Measurements from ENCODE around the gene IQCK.
A peak's percentile ranks its signal among the peaks of the same experiment; 100 is the strongest.
"Not testable (repeated sequence)": the region's sequence is repeated elsewhere in the genome, so short reads cannot be mapped to it uniquely, and the experiment has no call there.

Gene IQCK

GRCh38 chr16:19717741-19718623 is at the start of gene IQCK, which contains the start of gene KNOP1:
Gene IQCK, plus strand, starts transcription at chr16:19718271. Its CDS starts 36 bp downstream, at chr16:19718307.
Gene KNOP1, minus strand, starts transcription at chr16:19718227. Its CDS starts 3,192 bp downstream, at chr16:19715035.
- peak; percentile 60 for DNase-seq

- DNase-seq = no peak
Observed at GRCh38 chr16:19672378-19672777, 45.7 kb upstream of the IQCK start.

- DNase-seq = no peak
Observed at GRCh38 chr16:19674485-19674884, 43.6 kb upstream of the IQCK start.

- DNase-seq = no peak
Observed at GRCh38 chr16:19677402-19677801, 40.7 kb upstream of the IQCK start.

GRCh38 chr16:19678804-19679203 is 39.3 kb upstream of the IQCK start:
- no peak for DNase-seq

GRCh38 chr16:19679281-19679680 is 38.8 kb upstream of the IQCK start:
- not testable (repeated sequence) for DNase-seq

GRCh38 chr16:19680881-19681340 is 37.2 kb upstream of the IQCK start:
- peak; percentile 3 for DNase-seq

- no peak for DNase-seq
Observed at GRCh38 chr16:19681637-19682036, 36.4 kb upstream of the IQCK start.

GRCh38 chr16:19683453-19684236 is 34.4 kb upstream of the IQCK start:
- DNase-seq = no peak

- DNase-seq = no peak
Observed at GRCh38 chr16:19685176-19685575, 32.9 kb upstream of the IQCK start.

- no peak for DNase-seq
Observed at GRCh38 chr16:19687279-19687678, 30.8 kb upstream of the IQCK start.

- DNase-seq = peak; percentile 2
Observed at GRCh38 chr16:19688396-19689024, 29.6 kb upstream of the IQCK start.

- no peak for DNase-seq
Observed at GRCh38 chr16:19689342-19689741, 28.7 kb upstream of the IQCK start.

GRCh38 chr16:19690196-19690595 is 27.9 kb upstream of the IQCK start:
- DNase-seq = no peak

GRCh38 chr16:19691161-19691711 is 26.8 kb upstream of the IQCK start:
- DNase-seq = no peak

- DNase-seq = no peak
Observed at GRCh38 chr16:19694989-19695388, 23.1 kb upstream of the IQCK start.

- DNase-seq = peak; percentile 68
Observed at GRCh38 chr16:19696328-19696727, 21.7 kb upstream of the IQCK start.

- DNase-seq = peak; percentile 31
Observed at GRCh38 chr16:19696961-19697360, 21.1 kb upstream of the IQCK start.

- no peak for DNase-seq
Observed at GRCh38 chr16:19697756-19698318, 20.2 kb upstream of the IQCK start.

- peak; percentile 54 for DNase-seq
Observed at GRCh38 chr16:19698480-19699465, 19.3 kb upstream of the IQCK start.

- DNase-seq = no peak
Observed at GRCh38 chr16:19699472-19699871, 18.6 kb upstream of the IQCK start.
